ENCODE data around the gene SMYD4. TPM values are rescaled to one million over a fixed set of nuclear protein-coding genes. Genes with fewer than 3 reads are reported as not detected.
"Not testable (repeated sequence)": the region's sequence is repeated elsewhere in the genome, so short reads cannot be mapped to it uniquely, and the experiment has no call there.

Gene SMYD4
- total RNA-seq, 2 donors from 2014 or later: 8.0 to 14.7 TPM

- no peak overlapping the region for H3K4me3 ChIP-seq
- intact Hi-C loops (cut with DNase I): no loop called here
- peak overlapping the region; percentile 25 for H3K27ac ChIP-seq
- no peak for DNase-seq
- H3K9me3 ChIP-seq: no peaks in the 10 kb centered on the region
- H3K4me1 ChIP-seq: no peaks in the 10 kb centered on the region
- no peaks in the 10 kb centered on the region for H3K36me3 ChIP-seq
- H3K9ac ChIP-seq (ENCODE audit: low read depth in 2 of 2, low read length in 2 of 2): no peak overlapping the region
- no peak for TF ChIP-seq CTCF (IDR thresholded peaks at IDR 0.05)
- no peaks in the 10 kb centered on the region for H3K27me3 ChIP-seq
Measured at GRCh38 chr17:1773696-1774181, 56.0 kb downstream of the SMYD4 start.

- H3K27me3 ChIP-seq; H3K4me3 ChIP-seq; H3K4me1 ChIP-seq; H3K36me3 ChIP-seq; DNase-seq; intact Hi-C loops (cut with DNase I); H3K9ac ChIP-seq (ENCODE audit: low read depth in 2 of 2, low read length in 2 of 2); H3K9me3 ChIP-seq: not testable (repeated sequence)
- peak overlapping the region; percentile 25 for H3K27ac ChIP-seq
Measured at GRCh38 chr17:1773000-1773695, 56.6 kb downstream of the SMYD4 start.

GRCh38 chr17:1769822-1770477, 59.8 kb downstream of the SMYD4 start:
- Histone ChIP-seq H3K9me3 (no peaks in the 10 kb centered on the region), H3K4me3 (no peak overlapping the region)

DNA sequence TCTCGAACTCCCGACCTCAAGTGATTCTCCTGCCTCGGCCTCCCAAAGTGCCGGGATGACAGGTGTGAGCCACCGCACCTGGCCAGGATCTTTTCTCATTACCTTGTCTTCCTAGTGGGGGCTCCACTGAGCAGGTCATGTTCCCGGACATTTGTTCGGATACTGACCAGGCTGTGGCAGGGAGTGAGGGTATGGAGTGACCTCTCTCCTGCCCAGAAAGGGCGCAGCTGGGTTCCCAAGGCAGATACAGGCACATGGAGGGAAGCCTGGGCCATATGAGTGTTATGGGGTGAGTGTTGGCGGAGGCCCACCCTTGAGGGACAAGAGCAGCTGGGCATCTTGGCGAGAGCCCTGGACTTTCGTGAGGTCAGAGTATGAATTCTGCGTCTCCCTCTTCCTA, 62.3 kb downstream of the SMYD4 start:
- H3K4me1 ChIP-seq: peaks cover 7% of the 10 kb centered on the region
- H3K9ac ChIP-seq (ENCODE audit: low read depth in 2 of 2, low read length in 2 of 2): no peak overlapping the region
- TF ChIP-seq CTCF (IDR thresholded peaks at IDR 0.05): no peak

More at GRCh38 chr17:1769822-1770477, 59.8 kb downstream of the SMYD4 start:
- H3K27ac ChIP-seq: no peak overlapping the region
- no peaks in the 10 kb centered on the region for H3K4me1 ChIP-seq
- TF ChIP-seq CTCF (IDR thresholded peaks at IDR 0.05): no peak
- H3K9ac ChIP-seq (ENCODE audit: low read depth in 2 of 2, low read length in 2 of 2): no peak overlapping the region
- no peaks in the 10 kb centered on the region for H3K27me3 ChIP-seq
- no peak for DNase-seq
- intact Hi-C loops (cut with DNase I): no loop called here
- no peaks in the 10 kb centered on the region for H3K36me3 ChIP-seq

GRCh38 chr17:1766382-1767135, 63.1 kb downstream of the SMYD4 start:
- H3K9ac ChIP-seq (ENCODE audit: low read depth in 2 of 2, low read length in 2 of 2): peak overlapping the region in 1 of 2 donors; percentile 5

More for the DNA sequence above, 62.3 kb downstream of the SMYD4 start:
- H3K36me3 ChIP-seq: no peaks in the 10 kb centered on the region
- H3K9me3 ChIP-seq: no peaks in the 10 kb centered on the region
- H3K27ac ChIP-seq: no peak overlapping the region
- intact Hi-C loops (cut with DNase I): no loop called here
- H3K4me3 ChIP-seq: no peak overlapping the region
- H3K27me3 ChIP-seq: no peaks in the 10 kb centered on the region
- no peak for DNase-seq

More at GRCh38 chr17:1766382-1767135, 63.1 kb downstream of the SMYD4 start:
- H3K27ac ChIP-seq: no peak overlapping the region
- DNase-seq: no peak
- no peak for TF ChIP-seq CTCF (IDR thresholded peaks at IDR 0.05)
- H3K4me1 ChIP-seq: peaks cover 7% of the 10 kb centered on the region
- no peaks in the 10 kb centered on the region for H3K36me3 ChIP-seq
- intact Hi-C loops (cut with DNase I): no loop called here
- H3K9me3 ChIP-seq: no peaks in the 10 kb centered on the region
- H3K4me3 ChIP-seq: no peak overlapping the region
- no peaks in the 10 kb centered on the region for H3K27me3 ChIP-seq
